Panc1 (cell line): ENCODE measurements around the gene DDAH1. TPM values are rescaled to one million over a fixed set of nuclear protein-coding genes. Genes with fewer than 3 reads are reported as not detected.

Source experiments
- ATAC-seq: fragments of 200-7000 bp; cut with Tn5 transposase; 2 replicates; pipeline ENCODE4 v1.9.1; 2020; ENCODE audit warnings: mild to moderate bottlenecking, moderate library complexity
- BruUV-seq: library from RNA; stranded (reverse); fragments of 400-500 nt; replicated peaks from 2 replicates; lab custom pipeline; 2021; lab: Mats Ljungman, UMichigan
- CTCF ChIA-PET: fragments of 300-600 bp; sonication (Branson Sonifier 250); formaldehyde crosslinking; loops from one replicate; lab custom pipeline; 2022; ENCODE audit warnings: antibody characterized with exemption; lab: Charles Lee
- POLR2A ChIA-PET: fragments of 300-600 bp; sonication (Branson Sonifier 250); formaldehyde crosslinking; loops from one replicate; lab custom pipeline; 2022; ENCODE audit warnings: antibody characterized with exemption; lab: Charles Lee
- DNase-seq: peaks from one replicate; pipeline ENCODE4 v3.0.0-alpha.2; 2010; ENCODE audit warnings: low read depth, low spot score
- H3K27ac ChIP-seq: 2 replicates; pipeline ENCODE4 v1.5.1; 2011; ENCODE audit warnings: mild to moderate bottlenecking, low read length, inconsistent platforms
- H3K27me3 ChIP-seq: fragments of 200-500 bp; sonication (Bioruptor generic); 2 replicates; pipeline ENCODE4 v1.6.0; 2014; ENCODE audit warnings: low read length, inconsistent platforms; ENCODE audit not compliant: control insufficient read depth, insufficient read depth
- H3K36me3 ChIP-seq: fragments of 200-500 bp; sonication (Bioruptor generic); 2 replicates; pipeline ENCODE4 v1.5.1; 2014; ENCODE audit warnings: inconsistent platforms, mild to moderate bottlenecking, low read length, moderate library complexity; ENCODE audit not compliant: control insufficient read depth, insufficient read depth
- H3K4me1 ChIP-seq: 2 replicates; pipeline ENCODE4 v1.5.1; 2011; ENCODE audit warnings: inconsistent platforms, mild to moderate bottlenecking, low read length, moderate library complexity; ENCODE audit not compliant: control insufficient read depth, insufficient read depth
- H3K4me3 ChIP-seq, 2 experiments: 2 replicates each; pipeline ENCODE4 v1.5.1; 2011 to 2012; ENCODE audit warnings: low read depth in 2 of 2, low read length in 2 of 2, mild to moderate bottlenecking in 2 of 2, inconsistent platforms in 1 of 2, moderate library complexity in 1 of 2
- H3K9me3 ChIP-seq: fragments of 200-500 bp; sonication (Bioruptor generic); 2 replicates; pipeline ENCODE4 v1.5.1; 2014; ENCODE audit warnings: low read depth, mild to moderate bottlenecking, inconsistent platforms, low read length, moderate library complexity; ENCODE audit not compliant: control insufficient read depth, insufficient read depth
- CTCF ChIP-seq: fragments of 450-650 bp; IDR thresholded peaks from 2 replicates; pipeline ENCODE4 v1.5.1; 2017; ENCODE audit warnings: mild to moderate bottlenecking
- POLR2AphosphoS5 ChIP-seq: IDR thresholded peaks from 2 replicates; pipeline ENCODE4 v1.6.1; 2012; ENCODE audit warnings: mild to moderate bottlenecking, low read depth, low read length, moderate library complexity
- REST ChIP-seq, 2 experiments: IDR thresholded peaks; 2 replicates each; pipeline ENCODE4 v1.6.1; 2011 to 2012; ENCODE audit warnings: low read depth in 2 of 2, control low read depth in 1 of 2, low read length in 1 of 2, mild to moderate bottlenecking in 1 of 2, moderate library complexity in 1 of 2; ENCODE audit not compliant: insufficient read depth in 1 of 2
- SIN3A ChIP-seq: IDR thresholded peaks from 2 replicates; pipeline ENCODE4 v1.6.1; 2012; ENCODE audit warnings: low read depth, mild to moderate bottlenecking, low read length, moderate library complexity, borderline replicate concordance; ENCODE audit not compliant: insufficient read depth
- TCF7L2 ChIP-seq: IDR thresholded peaks from 2 replicates; pipeline ENCODE4 v1.6.1; 2011; ENCODE audit warnings: mild to moderate bottlenecking, low read depth, low read length, inconsistent platforms
- in situ Hi-C: cut with HindIII; loops from 2 replicates; pipeline ENCODE4 v1.10.0; 2016; ENCODE audit warnings: low sequenced_read_pairs, low pct_unique_long_range_greater_than_20kb
- intact Hi-C: fragments of 100-400 bp; cut with micrococcal nuclease; formaldehyde crosslinking; loops from one replicate; pipeline ENCODE4 v1.10.0; 2022; ENCODE audit not compliant: unreplicated experiment
- total RNA-seq: library from RNA; stranded (reverse); gene quantifications from one replicate; pipeline ENCODE4 v1.2.1, GENCODE V29; 2021; ENCODE audit not compliant: unreplicated experiment

The DDAH1 gene
- total RNA-seq, 1 experiment from 2014 or later: 85.4 TPM

- DNase-seq (no peak), ATAC-seq (no peak)
- H3K27me3 ChIP-seq: no peaks in the 10 kb centered on the region
- peaks cover 6% of the 10 kb centered on the region for H3K36me3 ChIP-seq
- intact Hi-C loops: no loop called here
- in situ Hi-C loops: loop anchor here (25.0 kb wide), 1 partner anchor 368 kb away; no protein-coding TSS in a partner anchor
- H3K4me1 ChIP-seq: peaks cover 36% of the 10 kb centered on the region
- H3K27ac ChIP-seq: peak overlapping the region; percentile 13; the same call in 1 of the 2 replicates
- TF ChIP-seq CTCF: no peak
- TF ChIP-seq TCF7L2: no peak
- no peak for TF ChIP-seq SIN3A
- no peak for TF ChIP-seq REST (IDR thresholded peaks at IDR 0.05; ENCODE audit: insufficient read depth in 1 of 2, low read depth in 2 of 2, low read length in 1 of 2)
- no peak for TF ChIP-seq POLR2AphosphoS5
- H3K4me3 ChIP-seq: no peak overlapping the region
- no peaks in the 10 kb centered on the region for H3K9me3 ChIP-seq
- ChIA-PET CTCF (no interaction called here), POLR2A (no interaction called here)
- no TSS peak for BruUV-seq
These were observed 145.5 kb downstream of the DDAH1 start for GRCh38 chr1:85319491-85319890.

- POLR2A ChIA-PET: no interaction called here
- Histone ChIP-seq H3K4me1 (peaks cover 47% of the 10 kb centered on the region), H3K27me3 (no peaks in the 10 kb centered on the region), H3K9me3 (peaks cover 2% of the 10 kb centered on the region; the same call in 1 of the 2 replicates), H3K36me3 (peaks cover 6% of the 10 kb centered on the region), H3K27ac (peak overlapping the region; percentile 59; the same call in 1 of the 2 replicates), H3K4me3 (no peak overlapping the region)
- intact Hi-C loops: no loop called here
- TF ChIP-seq REST (IDR thresholded peaks at IDR 0.05; ENCODE audit: insufficient read depth in 1 of 2, low read depth in 2 of 2, low read length in 1 of 2) (no peak), SIN3A (no peak), TCF7L2 (no peak), CTCF (no peak), POLR2AphosphoS5 (no peak)
- CTCF ChIA-PET: no interaction called here
- DNase-seq (no peak), ATAC-seq (no peak)
- in situ Hi-C loops: loop anchor here (25.0 kb wide), 1 partner anchor 369 kb away; no protein-coding TSS in a partner anchor
- BruUV-seq: no TSS peak
These were observed 146.7 kb downstream of the DDAH1 start for GRCh38 chr1:85318217-85318616.
